ENCODE results near the gene KIAA1586.
"Not testable (repeated sequence)": the region's sequence is repeated elsewhere in the genome, so short reads cannot be mapped to it uniquely, and the experiment has no call there.

Gene KIAA1586

DNA sequence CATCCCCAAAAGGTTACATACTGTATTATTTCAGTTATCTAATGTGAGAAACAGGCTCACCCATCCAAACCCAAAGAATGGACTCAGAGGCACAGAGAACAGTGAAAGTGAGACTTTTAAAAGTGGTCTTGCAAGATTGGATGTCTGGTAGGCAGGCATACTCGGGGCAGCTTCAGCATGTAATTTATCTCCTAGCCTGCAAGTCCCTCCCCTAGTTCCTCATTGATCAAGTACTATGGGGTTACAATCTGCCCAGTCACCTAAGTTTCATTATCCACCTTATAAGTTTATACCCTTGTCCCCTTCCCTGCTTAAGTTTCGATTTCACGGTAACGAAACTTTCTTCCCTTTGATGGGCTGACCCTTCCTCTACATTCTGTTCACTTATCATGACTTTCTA, 22.7 kb downstream of the KIAA1586 start:
- Mint-ChIP-seq H3K27ac (no peak overlapping the region), H3K4me1 (ENCODE audit: low read depth) (no peaks in the 10 kb centered on the region), H3K27me3 (no peaks in the 10 kb centered on the region), H3K36me3 (ENCODE audit: low read depth) (peaks cover 39% of the 10 kb centered on the region), H3K4me3 (no peak overlapping the region), H3K9me3 (no peaks in the 10 kb centered on the region)
- intact Hi-C loops (cut with micrococcal nuclease) = no loop called here

DNA sequence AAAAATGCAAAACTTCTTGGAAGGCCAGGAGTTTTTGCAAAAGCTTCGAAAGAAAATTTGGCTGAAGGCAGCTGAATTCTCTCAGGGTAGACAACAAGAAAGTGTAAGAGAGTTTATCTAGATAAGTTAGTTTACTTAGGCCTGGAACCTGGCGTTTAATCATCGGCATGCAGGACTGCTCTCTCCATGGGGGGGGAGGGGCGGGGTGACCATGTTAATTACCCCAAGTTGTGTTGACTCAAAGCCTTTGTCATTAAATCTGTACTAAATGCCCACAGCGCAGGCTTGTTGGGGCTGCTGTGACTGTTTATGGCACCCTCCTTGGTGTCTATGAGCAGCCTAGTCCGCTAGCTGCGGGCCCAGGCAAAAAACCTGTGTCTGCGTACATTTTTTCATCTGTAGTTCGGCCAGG, 23.4 kb downstream of the KIAA1586 start:
- H3K27me3 Mint-ChIP-seq = no peaks in the 10 kb centered on the region
- H3K4me1 Mint-ChIP-seq (ENCODE audit: low read depth) = no peaks in the 10 kb centered on the region
- no peak overlapping the region for H3K4me3 Mint-ChIP-seq
- H3K27ac Mint-ChIP-seq = no peak overlapping the region
- H3K9me3 Mint-ChIP-seq = no peaks in the 10 kb centered on the region
- intact Hi-C loops (cut with micrococcal nuclease) = no loop called here
- peaks cover 35% of the 10 kb centered on the region for H3K36me3 Mint-ChIP-seq (ENCODE audit: low read depth)

DNA sequence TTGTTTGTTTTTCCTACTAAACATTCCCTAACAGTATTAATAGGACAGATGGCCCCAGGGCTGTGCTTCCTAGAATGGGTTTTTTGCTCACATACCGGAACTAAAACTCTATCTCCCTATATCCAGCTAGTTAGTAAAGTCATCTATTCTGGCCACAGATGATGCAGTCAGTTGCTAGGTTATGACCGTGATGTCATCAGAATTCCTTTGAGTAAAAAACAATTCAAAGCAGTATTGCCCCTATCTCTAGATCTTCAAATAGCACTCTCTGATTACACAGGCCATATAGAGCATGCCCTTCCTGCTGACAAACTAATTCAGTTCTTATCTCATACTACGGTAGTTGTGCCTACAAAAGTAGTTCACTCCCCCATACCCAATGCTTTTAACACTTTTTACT, 25.6 kb downstream of the KIAA1586 start:
- Mint-ChIP-seq H3K9me3 (no peaks in the 10 kb centered on the region), H3K4me1 (ENCODE audit: low read depth) (no peaks in the 10 kb centered on the region), H3K27ac (no peak overlapping the region), H3K27me3 (no peaks in the 10 kb centered on the region), H3K4me3 (no peak overlapping the region), H3K36me3 (ENCODE audit: low read depth) (peaks cover 27% of the 10 kb centered on the region)
- intact Hi-C loops (cut with micrococcal nuclease) = no loop called here

DNA sequence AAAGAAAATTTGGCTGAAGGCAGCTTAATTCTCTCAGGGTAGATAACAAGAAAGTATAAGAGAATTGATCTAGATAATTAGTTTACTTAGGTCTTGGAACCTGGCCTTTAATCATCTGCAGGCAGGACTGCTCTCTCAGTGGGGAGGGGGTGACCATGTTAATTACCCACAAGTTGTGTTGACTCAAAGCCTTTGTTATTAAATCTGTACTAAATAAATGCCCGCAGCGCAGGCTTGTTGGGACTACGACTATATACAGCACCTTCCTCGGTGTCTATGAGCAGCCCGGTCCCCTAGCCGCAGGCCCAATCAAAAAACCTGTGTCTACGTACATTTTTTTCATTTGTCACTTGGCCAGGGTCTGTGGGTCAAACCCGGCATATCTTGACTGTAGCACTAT, 27.9 kb downstream of the KIAA1586 start:
- H3K4me1 Mint-ChIP-seq (ENCODE audit: low read depth) = no peaks in the 10 kb centered on the region
- no peak overlapping the region for H3K27ac Mint-ChIP-seq
- H3K9me3 Mint-ChIP-seq = no peaks in the 10 kb centered on the region
- intact Hi-C loops (cut with micrococcal nuclease) = no loop called here
- H3K36me3 Mint-ChIP-seq (ENCODE audit: low read depth) = peaks cover 14% of the 10 kb centered on the region
- no peak overlapping the region for H3K4me3 Mint-ChIP-seq
- H3K27me3 Mint-ChIP-seq = no peaks in the 10 kb centered on the region

DNA sequence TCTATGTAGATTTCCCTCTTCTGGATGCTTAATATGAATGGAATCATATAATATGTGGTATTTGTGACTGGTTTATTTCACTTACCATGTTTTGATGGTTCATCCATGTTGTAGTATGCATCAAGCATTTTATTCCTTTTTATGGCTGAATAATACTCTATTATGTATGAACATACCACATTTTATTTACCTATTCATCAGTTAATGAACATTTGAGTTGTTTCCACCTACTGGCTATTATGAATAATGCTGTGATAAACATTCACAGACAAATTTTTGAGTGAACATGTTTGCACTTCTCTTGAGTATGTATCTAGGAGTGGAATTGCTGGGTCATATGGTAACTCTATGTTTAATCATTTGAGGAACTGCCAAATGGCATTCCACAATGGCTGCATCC, 28.6 kb downstream of the KIAA1586 start:
- Mint-ChIP-seq H3K4me3 (no peak overlapping the region), H3K27ac (no peak overlapping the region), H3K27me3 (no peaks in the 10 kb centered on the region), H3K36me3 (ENCODE audit: low read depth) (peaks cover 8% of the 10 kb centered on the region), H3K9me3 (no peaks in the 10 kb centered on the region), H3K4me1 (ENCODE audit: low read depth) (no peaks in the 10 kb centered on the region)
- intact Hi-C loops (cut with micrococcal nuclease) = no loop called here

DNA sequence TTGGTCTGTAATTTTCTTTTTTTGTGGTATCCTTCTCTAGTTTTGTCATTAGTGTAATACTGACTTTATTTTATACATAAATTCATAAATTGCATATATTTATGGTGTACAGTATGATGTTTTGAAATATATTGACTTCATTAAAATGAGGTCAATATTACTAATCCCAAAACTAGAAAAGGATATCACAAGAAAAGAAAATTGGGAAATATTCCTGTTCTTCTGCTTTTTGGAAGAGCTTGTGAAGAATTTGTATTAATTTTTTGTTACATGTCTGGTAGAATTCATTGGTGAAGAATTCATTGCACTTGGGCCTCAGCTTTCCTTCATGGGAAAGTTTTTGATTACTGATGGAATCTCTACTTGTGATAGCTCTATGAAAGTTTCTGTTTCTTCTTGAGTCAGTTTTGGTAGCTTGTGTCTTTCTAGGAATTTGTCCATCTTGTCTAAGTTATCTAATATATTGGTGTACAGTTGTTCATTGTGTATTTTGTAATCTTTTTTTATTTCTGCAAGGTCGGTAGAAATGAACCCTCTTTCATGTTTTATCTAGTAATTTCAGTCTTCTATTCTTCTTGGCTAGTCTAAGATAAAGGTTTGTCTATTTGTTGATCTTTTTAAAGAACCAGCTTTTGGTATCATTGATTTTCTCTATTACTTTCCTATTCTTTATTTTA, 32.2 kb downstream of the KIAA1586 start:
- Mint-ChIP-seq H3K27ac (no peak overlapping the region), H3K27me3 (no peaks in the 10 kb centered on the region), H3K36me3 (ENCODE audit: low read depth) (peaks cover 4% of the 10 kb centered on the region), H3K4me3 (no peak overlapping the region), H3K4me1 (ENCODE audit: low read depth) (no peaks in the 10 kb centered on the region), H3K9me3 (no peaks in the 10 kb centered on the region)
- intact Hi-C loops (cut with micrococcal nuclease) = no loop called here

DNA sequence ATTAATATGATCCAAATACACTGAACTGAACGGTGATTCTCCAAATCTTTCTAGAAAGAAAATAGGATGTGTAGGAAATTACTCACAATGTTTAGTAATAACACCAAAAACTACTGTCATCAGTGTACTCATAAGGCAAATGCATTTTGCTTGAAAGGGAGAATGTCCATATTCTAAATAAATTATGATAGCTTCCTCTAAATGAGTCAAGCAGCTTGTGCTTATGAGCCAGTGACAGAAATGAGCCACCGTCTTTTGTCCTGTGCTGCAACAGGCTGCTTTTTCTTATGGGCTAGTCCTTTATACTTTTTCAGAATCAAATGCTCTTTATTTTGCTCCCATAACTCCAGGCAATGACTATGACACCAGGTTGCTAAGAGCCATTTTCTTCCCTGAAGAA, 39.0 kb downstream of the KIAA1586 start:
- Mint-ChIP-seq H3K4me3 (no peak overlapping the region), H3K27me3 (no peaks in the 10 kb centered on the region), H3K4me1 (ENCODE audit: low read depth) (peaks cover 15% of the 10 kb centered on the region), H3K27ac (no peak overlapping the region), H3K36me3 (ENCODE audit: low read depth) (peaks cover 6% of the 10 kb centered on the region), H3K9me3 (no peaks in the 10 kb centered on the region)
- intact Hi-C loops (cut with micrococcal nuclease) = loop anchor here (5.0 to 10.0 kb wide), 2 partner anchors 33 to 181 kb away; no protein-coding TSS in a partner anchor

DNA sequence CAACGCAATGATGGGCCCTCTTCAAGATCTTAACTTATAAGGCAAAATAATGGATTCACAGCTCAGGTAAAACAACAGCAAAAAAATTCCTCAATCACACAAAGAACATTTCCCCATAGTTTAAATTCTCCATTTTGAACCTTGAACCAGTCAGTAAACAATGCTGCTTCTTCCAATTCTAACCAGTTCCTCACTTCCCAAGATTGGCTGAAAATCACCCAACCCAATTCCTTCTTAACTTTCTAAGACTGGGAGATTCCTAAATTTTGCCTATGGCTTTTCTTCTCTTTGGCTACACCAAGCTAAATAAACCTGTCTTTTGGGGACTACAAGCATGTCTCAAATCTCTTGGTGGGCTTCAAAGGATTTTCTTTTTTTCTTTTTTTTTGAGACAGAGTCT, 40.4 kb downstream of the KIAA1586 start:
- Mint-ChIP-seq H3K9me3 (no peaks in the 10 kb centered on the region), H3K27ac (no peak overlapping the region), H3K4me3 (no peak overlapping the region), H3K27me3 (no peaks in the 10 kb centered on the region), H3K4me1 (ENCODE audit: low read depth) (peaks cover 22% of the 10 kb centered on the region), H3K36me3 (ENCODE audit: low read depth) (peaks cover 14% of the 10 kb centered on the region)
- intact Hi-C loops (cut with micrococcal nuclease) = loop anchor here (5.0 to 10.0 kb wide), 2 partner anchors 35 to 182 kb away; no protein-coding TSS in a partner anchor

DNA sequence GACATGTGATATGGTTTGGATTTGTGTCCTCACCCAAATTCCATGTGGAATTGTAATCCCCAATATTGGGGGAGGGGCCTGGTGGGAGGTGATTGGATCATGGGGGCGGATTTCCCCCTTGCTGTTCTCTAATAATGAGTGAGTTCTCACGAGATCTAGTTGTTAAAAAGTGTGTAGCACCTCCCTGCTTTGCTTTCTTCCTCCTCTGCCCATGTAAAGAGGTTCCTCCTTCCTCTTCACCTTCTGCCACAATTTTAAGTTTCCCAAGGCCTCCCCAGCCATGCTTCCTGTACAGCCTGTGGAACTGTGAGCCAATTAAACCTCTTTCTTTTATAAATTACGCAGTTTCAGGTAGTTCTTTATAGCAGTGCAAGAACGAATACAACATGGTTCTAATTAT, 41.4 kb downstream of the KIAA1586 start:
- Mint-ChIP-seq H3K4me3 (no peak overlapping the region), H3K4me1 (ENCODE audit: low read depth) (peaks cover 29% of the 10 kb centered on the region), H3K27ac (no peak overlapping the region), H3K36me3 (ENCODE audit: low read depth) (peaks cover 25% of the 10 kb centered on the region), H3K9me3 (no peaks in the 10 kb centered on the region), H3K27me3 (no peaks in the 10 kb centered on the region)
- intact Hi-C loops (cut with micrococcal nuclease) = loop anchor here (5.0 to 10.0 kb wide), 2 partner anchors 36 to 183 kb away; no protein-coding TSS in a partner anchor

DNA sequence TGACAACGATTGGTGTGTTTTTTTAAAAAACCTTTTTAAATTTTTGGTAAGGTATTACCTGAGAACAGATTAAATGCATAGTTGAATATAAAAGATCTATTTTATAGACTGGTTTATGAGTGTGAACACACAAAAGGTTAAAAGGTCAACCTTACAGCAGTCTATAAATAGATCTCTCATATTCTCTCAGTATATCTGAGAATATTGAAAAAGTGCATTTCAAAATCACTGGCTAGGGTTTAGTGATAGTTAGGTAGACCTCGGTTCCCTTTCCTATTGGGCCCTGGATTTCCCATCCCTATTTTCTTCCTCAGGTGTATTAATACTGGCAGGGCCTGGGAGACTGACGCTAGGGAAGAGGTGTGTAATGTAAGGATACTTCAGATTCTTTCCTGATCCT, 42.8 kb downstream of the KIAA1586 start:
- intact Hi-C loops (cut with micrococcal nuclease) = loop anchor here (1.0 to 10.0 kb wide), 3 partner anchors 37 to 228 kb away; partner anchors contain the start of gene PRIM2
- Mint-ChIP-seq H3K27ac (peak overlapping the region; percentile 93), H3K4me3 (no peak overlapping the region), H3K36me3 (ENCODE audit: low read depth) (peaks cover 33% of the 10 kb centered on the region), H3K27me3 (no peaks in the 10 kb centered on the region), H3K9me3 (no peaks in the 10 kb centered on the region), H3K4me1 (ENCODE audit: low read depth) (peaks cover 38% of the 10 kb centered on the region)

DNA sequence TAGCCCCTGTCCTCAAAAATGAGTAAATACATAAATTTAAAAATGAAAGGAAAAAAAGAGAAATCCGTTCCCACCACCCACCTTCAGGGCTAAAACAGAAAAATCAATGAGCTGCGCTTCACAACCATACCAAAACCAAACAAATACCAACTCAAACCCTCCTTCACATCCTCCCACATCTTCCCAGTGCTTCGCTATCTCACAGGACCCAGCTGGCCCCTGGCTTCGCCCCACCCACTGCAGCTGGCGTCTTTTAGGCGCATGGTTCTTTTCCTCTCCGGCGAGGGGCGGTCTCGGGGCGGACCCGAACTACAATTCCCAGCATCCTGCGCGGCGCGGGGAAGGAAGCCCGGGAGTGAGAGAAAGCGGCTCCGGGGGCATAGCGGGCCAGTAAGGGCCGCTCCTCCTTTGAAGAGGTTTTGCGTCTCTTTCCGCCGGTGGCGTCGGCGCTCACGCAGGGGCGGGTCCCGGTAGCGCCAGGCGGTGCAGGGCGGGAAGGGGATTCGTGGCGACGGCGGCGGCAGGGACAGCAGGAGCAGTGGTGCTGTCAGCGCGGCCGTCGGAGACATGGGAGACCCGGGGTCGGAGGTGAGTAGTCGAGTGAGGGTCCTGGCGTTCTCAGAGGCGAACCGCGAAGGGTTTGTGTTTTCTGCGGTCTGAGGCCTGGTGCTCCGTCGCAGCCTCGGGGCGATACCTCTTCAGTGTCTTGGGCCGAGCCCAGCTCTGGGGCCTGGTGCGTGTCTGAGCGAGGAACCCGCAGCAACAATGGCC, 43.4 kb downstream of the KIAA1586 start, which contains the start of gene ZNF451:
ZNF451 (plus strand) TSS at position 502 of the 771 bp plus-strand sequence; CDS start at position 568, 66 bp downstream.
- peaks cover 33% of the 10 kb centered on the region for H3K36me3 Mint-ChIP-seq (ENCODE audit: low read depth)
- no peaks in the 10 kb centered on the region for H3K9me3 Mint-ChIP-seq
- H3K27me3 Mint-ChIP-seq = no peaks in the 10 kb centered on the region

DNA sequence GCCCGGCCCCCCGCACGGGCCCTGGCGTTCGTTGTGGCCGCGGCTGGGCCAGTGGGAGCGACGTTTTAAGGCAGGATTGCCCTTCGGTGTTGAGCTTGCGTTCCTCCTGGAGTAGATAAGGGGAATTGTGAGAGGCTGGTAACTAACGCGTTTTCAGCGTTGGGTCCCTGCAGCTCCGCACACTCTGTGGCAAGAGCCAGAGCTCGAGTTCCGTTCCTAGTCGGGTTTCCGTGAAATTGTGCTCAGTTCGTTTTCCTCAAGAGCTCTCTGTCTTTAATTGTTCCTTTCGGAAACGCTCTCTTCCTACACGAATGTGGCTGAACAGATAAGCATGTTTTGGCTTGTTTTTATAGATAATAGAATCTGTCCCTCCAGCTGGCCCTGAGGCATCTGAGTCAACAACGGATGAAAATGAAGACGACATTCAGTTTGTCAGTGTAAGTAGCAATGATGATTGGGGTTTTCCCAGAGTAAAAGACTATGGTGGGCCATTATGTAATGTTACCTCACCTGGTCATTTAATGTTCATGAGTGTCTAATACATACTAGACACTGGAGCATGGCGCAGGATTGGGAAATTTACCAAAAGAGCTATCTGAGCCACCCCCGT, 44.1 kb downstream of the KIAA1586 start:
- peak overlapping the region; percentile 93 for H3K27ac Mint-ChIP-seq
- intact Hi-C loops (cut with micrococcal nuclease) = not testable (repeated sequence)
- H3K4me3 Mint-ChIP-seq = peak overlapping the region; percentile 94

More for the DNA sequence above, 43.4 kb downstream of the KIAA1586 start, which contains the start of gene ZNF451:
- peak within 1 kb of the TSS; percentile 93 for H3K27ac Mint-ChIP-seq
- peak within 1 kb of the TSS; percentile 94 for H3K4me3 Mint-ChIP-seq
- peaks cover 38% of the 10 kb centered on the region for H3K4me1 Mint-ChIP-seq (ENCODE audit: low read depth)
- intact Hi-C loops (cut with micrococcal nuclease) = loop anchor here (1.0 to 10.0 kb wide), 3 partner anchors 38 to 227 kb away; partner anchors contain the start of gene PRIM2

DNA sequence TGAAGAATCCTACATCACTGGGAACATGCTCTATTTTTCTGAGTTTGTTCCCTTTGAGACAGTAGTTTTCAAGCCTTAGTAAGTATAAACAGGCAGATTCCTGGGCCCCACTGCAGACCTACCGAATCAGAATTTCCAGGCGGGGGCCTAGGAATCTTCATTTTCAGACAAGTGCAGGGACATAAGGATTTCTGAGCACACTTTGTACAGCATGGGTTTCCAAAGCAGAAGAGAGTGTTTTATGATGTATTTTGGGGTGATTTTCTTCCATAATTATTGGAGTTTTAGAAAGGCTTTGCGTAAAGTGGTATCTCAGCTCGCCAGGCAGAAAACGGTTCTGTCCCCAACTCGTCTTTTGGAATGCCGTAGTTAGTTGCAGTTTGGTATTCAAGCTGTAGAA, 44.9 kb downstream of the KIAA1586 start:
- H3K9me3 Mint-ChIP-seq; intact Hi-C loops (cut with micrococcal nuclease); H3K27me3 Mint-ChIP-seq; H3K27ac Mint-ChIP-seq: not testable (repeated sequence)
- Mint-ChIP-seq H3K4me3 (peak overlapping the region; percentile 37), H3K36me3 (ENCODE audit: low read depth) (peaks cover 33% of the 10 kb centered on the region), H3K4me1 (ENCODE audit: low read depth) (peaks cover 38% of the 10 kb centered on the region)

More for the DNA sequence above, 44.1 kb downstream of the KIAA1586 start:
- peaks cover 33% of the 10 kb centered on the region for H3K36me3 Mint-ChIP-seq (ENCODE audit: low read depth)
- not testable (repeated sequence) for H3K27me3 Mint-ChIP-seq, H3K9me3 Mint-ChIP-seq
- peaks cover 38% of the 10 kb centered on the region for H3K4me1 Mint-ChIP-seq (ENCODE audit: low read depth)

DNA sequence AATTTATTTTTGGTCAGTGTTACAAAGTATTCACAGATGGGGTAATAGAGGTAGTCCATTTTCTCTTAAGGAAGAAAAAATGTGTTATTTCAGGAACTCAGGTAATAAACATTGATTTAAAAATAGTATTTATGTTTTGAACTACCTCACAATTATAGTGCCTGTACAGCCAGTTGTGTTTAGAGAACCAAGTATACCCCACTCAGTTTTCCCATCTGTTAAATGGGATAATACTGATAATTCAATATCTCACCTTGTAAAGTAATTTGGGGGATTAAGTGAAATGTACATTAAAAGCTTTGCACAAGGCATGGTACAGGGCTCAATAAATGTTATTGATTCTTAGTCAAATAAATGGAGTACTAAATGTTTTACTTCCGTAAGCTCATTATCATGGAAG, 48.2 kb downstream of the KIAA1586 start:
- Mint-ChIP-seq H3K9me3 (no peaks in the 10 kb centered on the region), H3K4me1 (ENCODE audit: low read depth) (peaks cover 39% of the 10 kb centered on the region), H3K4me3 (no peak overlapping the region), H3K36me3 (ENCODE audit: low read depth) (peaks cover 61% of the 10 kb centered on the region), H3K27ac (no peak overlapping the region), H3K27me3 (no peaks in the 10 kb centered on the region)
- intact Hi-C loops (cut with micrococcal nuclease) = no loop called here

Measured in dendritic cell treated with granulocyte-macrophage colony-stimulating factor and Interleukin-4, amounts not matched to agents 40 ng/mL and 50 ng/mL, for 4 days (primary cell).